Mesendoderm (in vitro differentiated cells): ENCODE measurements around the gene AFDN.

Experiments
- DNase-seq: peaks from one replicate; pipeline ENCODE4 v3.0.0; 2013
- H2AK5ac ChIP-seq: 2 replicates; pipeline ENCODE4 v1.6.1; 2013; ENCODE audit warnings: low read length, inconsistent platforms
- H2BK120ac ChIP-seq: 2 replicates; pipeline ENCODE4 v1.6.1; 2013; ENCODE audit warnings: low read depth, mild to moderate bottlenecking, low read length, moderate library complexity, mixed read lengths
- H2BK15ac ChIP-seq: replicated peaks from 2 replicates; pipeline ENCODE4 v1.6.1; 2013; ENCODE audit warnings: low read depth, mild to moderate bottlenecking, moderate library complexity
- H2BK5ac ChIP-seq: 2 replicates; pipeline ENCODE4 v1.6.1; 2013; ENCODE audit warnings: low read length, inconsistent platforms
- H3K18ac ChIP-seq: 2 replicates; pipeline ENCODE4 v1.6.1; 2013; ENCODE audit warnings: mild to moderate bottlenecking, low read length, mixed read lengths
- H3K23ac ChIP-seq: one replicate; pipeline ENCODE4 v1.6.1; 2013; ENCODE audit warnings: low read length
- H3K27ac ChIP-seq: 2 replicates; pipeline ENCODE4 v1.5.1; 2013; ENCODE audit warnings: low read depth, mild to moderate bottlenecking, inconsistent platforms, low read length, moderate library complexity
- H3K27me3 ChIP-seq: 2 replicates; pipeline ENCODE4 v1.6.1; 2013; ENCODE audit warnings: low read length, control low read depth, mild to moderate bottlenecking, inconsistent platforms; ENCODE audit not compliant: insufficient read depth, poor library complexity
- H3K36me3 ChIP-seq: 2 replicates; pipeline ENCODE4 v1.6.1; 2013; ENCODE audit warnings: low read length, inconsistent platforms; ENCODE audit not compliant: control insufficient read depth, insufficient read depth
- H3K4ac ChIP-seq: one replicate; pipeline ENCODE4 v1.6.1; 2013; ENCODE audit warnings: low read depth, mild to moderate bottlenecking, low read length, moderate library complexity
- H3K4me1 ChIP-seq: 2 replicates; pipeline ENCODE4 v1.6.1; 2013; ENCODE audit warnings: low read depth, low read length, inconsistent platforms; ENCODE audit not compliant: control insufficient read depth
- H3K4me2 ChIP-seq: 2 replicates; pipeline ENCODE4 v1.6.1; 2013; ENCODE audit warnings: low read length
- H3K4me3 ChIP-seq: 2 replicates; pipeline ENCODE4 v1.5.1; 2013; ENCODE audit warnings: mild to moderate bottlenecking, low read length
- H3K56ac ChIP-seq: one replicate; pipeline ENCODE4 v1.6.1; 2013; ENCODE audit warnings: low read length
- H3K79me1 ChIP-seq: 2 replicates; pipeline ENCODE4 v1.6.1; 2013; ENCODE audit warnings: low read length, inconsistent platforms
- H3K79me2 ChIP-seq: 2 replicates; pipeline ENCODE4 v1.6.1; 2013; ENCODE audit warnings: mild to moderate bottlenecking, low read length; ENCODE audit not compliant: control insufficient read depth, insufficient read depth
- H3K9ac ChIP-seq: 2 replicates; pipeline ENCODE4 v1.6.1; 2013; ENCODE audit warnings: low read length, inconsistent platforms
- H4K5ac ChIP-seq: one replicate; pipeline ENCODE4 v1.6.1; 2013; ENCODE audit warnings: low read length
- H4K8ac ChIP-seq: one replicate; pipeline ENCODE4 v1.6.1; 2013; ENCODE audit warnings: low read depth, mild to moderate bottlenecking, control low read depth, low read length, moderate library complexity
- WGBS: extraction: QIAGEN DNeasy Blood & Tissue Kit; methylation state at CpG from one replicate; pipeline ENCODE4 v1.1.7; 2013; ENCODE audit warnings: low lambda C conversion rate, missing lambda C conversion rate; ENCODE audit not compliant: insufficient coverage; ENCODE audit errors: extremely low coverage; 5-methylcytosine and 5-hydroxymethylcytosine counted together

AFDN gene

DNA sequence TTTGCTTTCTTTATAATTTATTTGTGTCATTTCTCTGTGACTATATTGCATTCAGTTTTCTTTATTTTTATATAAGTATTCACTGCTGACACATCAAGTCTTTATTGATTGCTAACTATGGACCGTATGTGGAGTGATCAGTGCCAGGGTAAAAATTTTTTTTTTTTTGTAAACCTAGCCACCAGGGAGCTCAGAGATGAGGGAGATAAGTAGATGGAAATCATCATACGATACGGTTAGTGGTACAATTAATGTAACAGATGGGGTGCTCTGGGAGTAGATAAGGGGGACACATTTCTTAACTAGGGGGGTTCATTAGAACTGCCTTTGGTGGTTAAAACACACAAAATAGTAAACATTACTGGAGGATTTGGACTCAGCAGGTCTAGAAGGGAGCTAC lies 68.3 kb downstream of the AFDN start:
- H3K36me3 ChIP-seq, result no peaks in the 10 kb centered on the region
- H2BK5ac ChIP-seq, result no peak overlapping the region
- no peak overlapping the region for H2BK120ac ChIP-seq
- H3K27ac ChIP-seq, result no peak overlapping the region
- WGBS, result no CpG with 5 or more reads among the region's 3 CpGs
- H3K27me3 ChIP-seq, result no peaks in the 10 kb centered on the region
- H3K79me2 ChIP-seq, result no peaks in the 10 kb centered on the region
- no peak overlapping the region for H3K4ac ChIP-seq
- H3K79me1 ChIP-seq, result peaks cover 2% of the 10 kb centered on the region
- no peak overlapping the region for H3K18ac ChIP-seq
- no peak overlapping the region for H4K8ac ChIP-seq
- peaks cover 10% of the 10 kb centered on the region for H3K4me1 ChIP-seq
- no peak overlapping the region for H3K56ac ChIP-seq
- H3K9ac ChIP-seq, result no peak overlapping the region
- DNase-seq, result no peak
- H4K5ac ChIP-seq, result no peak overlapping the region
- no peak overlapping the region for H3K23ac ChIP-seq
- H2BK15ac ChIP-seq, result no peak overlapping the region
- no peak overlapping the region for H2AK5ac ChIP-seq
- H3K4me3 ChIP-seq, result no peak overlapping the region
- H3K4me2 ChIP-seq, result no peak overlapping the region

DNA sequence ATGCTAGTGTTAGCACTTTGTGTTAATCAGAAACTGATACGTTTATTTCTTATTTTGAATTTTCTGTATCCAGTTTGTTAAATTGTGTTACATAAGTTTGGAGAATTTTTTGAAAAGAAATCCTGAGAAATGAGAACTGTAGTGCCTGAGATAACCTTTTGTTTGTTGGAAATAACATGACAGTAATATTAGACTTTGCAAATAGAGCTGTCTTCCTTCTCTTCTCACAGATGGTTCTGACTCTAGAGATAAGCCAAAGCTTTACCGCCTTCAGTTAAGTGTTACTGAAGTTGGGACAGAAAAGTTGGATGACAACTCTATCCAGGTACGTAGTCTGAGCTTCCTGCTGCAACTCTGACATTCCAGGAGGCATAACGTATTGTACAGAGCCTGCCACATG lies 69.9 kb downstream of the AFDN start:
- H3K27ac ChIP-seq, result no peak overlapping the region

DNA sequence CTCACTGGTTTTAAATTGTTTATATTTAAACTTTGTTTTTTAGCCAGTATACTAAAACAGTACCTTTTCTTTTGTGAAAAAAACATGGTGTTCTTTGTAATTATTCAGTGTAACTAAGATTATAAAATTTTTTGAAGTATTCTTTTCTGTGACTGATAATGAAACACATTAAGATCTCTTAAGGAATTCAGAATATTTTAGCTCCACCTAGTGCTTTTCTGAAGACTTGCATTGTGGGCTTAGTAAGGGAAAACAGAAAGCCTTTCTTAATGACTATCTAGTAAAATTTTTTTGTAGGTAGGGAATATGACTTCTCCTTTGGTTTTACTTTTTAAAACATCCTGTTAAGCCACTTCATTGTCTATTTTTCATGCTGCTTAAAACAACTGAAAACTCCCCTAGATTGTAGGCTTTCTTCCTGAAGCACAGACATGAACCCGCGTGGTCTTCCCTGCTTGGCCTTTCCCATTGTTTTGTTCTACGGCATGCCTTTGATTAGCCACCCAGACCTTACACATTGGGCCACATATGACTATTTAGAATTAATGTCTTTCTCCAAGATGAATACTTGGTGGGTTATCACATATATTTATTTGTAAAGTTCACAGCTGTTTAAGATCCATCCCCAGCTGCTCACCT lies 72.1 kb downstream of the AFDN start:
- Histone ChIP-seq H3K4me3 (no peak overlapping the region), H2BK15ac (no peak overlapping the region), H2AK5ac (no peak overlapping the region), H4K5ac (no peak overlapping the region), H3K27ac (no peak overlapping the region), H3K4me2 (no peak overlapping the region), H3K23ac (no peak overlapping the region), H3K4ac (no peak overlapping the region), H3K56ac (no peak overlapping the region), H2BK120ac (no peak overlapping the region), H3K18ac (no peak overlapping the region), H3K79me2 (no peaks in the 10 kb centered on the region), H3K4me1 (peaks cover 3% of the 10 kb centered on the region), H3K36me3 (no peaks in the 10 kb centered on the region), H3K27me3 (no peaks in the 10 kb centered on the region), H2BK5ac (no peak overlapping the region), H3K9ac (no peak overlapping the region), H4K8ac (no peak overlapping the region), H3K79me1 (peaks cover 4% of the 10 kb centered on the region)
- DNase-seq, result peak; percentile 53
- no CpG with 5 or more reads among the region's 3 CpGs for WGBS

More for the DNA sequence above, 69.9 kb downstream of the AFDN start:
- H3K79me2 ChIP-seq, result no peaks in the 10 kb centered on the region
- DNase-seq, result no peak
- H4K8ac ChIP-seq, result no peak overlapping the region
- no CpG with 5 or more reads among the region's 4 CpGs for WGBS
- no peak overlapping the region for H2BK15ac ChIP-seq
- peaks cover 10% of the 10 kb centered on the region for H3K4me1 ChIP-seq
- H3K18ac ChIP-seq, result no peak overlapping the region
- H3K9ac ChIP-seq, result no peak overlapping the region
- no peak overlapping the region for H3K23ac ChIP-seq
- H3K4me2 ChIP-seq, result no peak overlapping the region
- no peak overlapping the region for H2BK120ac ChIP-seq
- no peak overlapping the region for H3K4ac ChIP-seq
- H2AK5ac ChIP-seq, result no peak overlapping the region
- no peaks in the 10 kb centered on the region for H3K36me3 ChIP-seq
- no peak overlapping the region for H4K5ac ChIP-seq
- no peak overlapping the region for H3K56ac ChIP-seq
- no peak overlapping the region for H3K4me3 ChIP-seq
- no peaks in the 10 kb centered on the region for H3K27me3 ChIP-seq
- peaks cover 2% of the 10 kb centered on the region for H3K79me1 ChIP-seq
- no peak overlapping the region for H2BK5ac ChIP-seq

DNA sequence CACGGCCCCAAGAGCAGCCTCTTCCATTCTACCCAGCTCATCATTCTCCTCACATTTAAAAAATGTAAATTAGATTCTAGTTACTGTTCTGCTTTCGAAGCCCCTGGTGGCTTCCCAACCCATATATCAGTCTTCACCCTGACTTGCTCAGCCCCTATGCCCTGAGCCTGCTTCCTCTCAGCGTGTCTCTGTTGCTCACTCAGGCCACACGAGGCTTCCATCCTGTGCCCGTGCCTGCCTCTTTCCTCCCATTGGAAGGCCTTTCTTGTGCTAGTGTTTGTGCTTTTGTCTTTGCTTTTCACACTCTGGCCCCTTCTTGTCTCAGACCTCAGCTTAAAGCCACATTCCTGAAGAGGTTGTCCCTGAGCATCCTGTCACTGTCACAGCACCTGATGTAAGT lies 78.1 kb downstream of the AFDN start:
- H3K79me2 ChIP-seq, result no peaks in the 10 kb centered on the region
- H4K5ac ChIP-seq, result no peak overlapping the region
- no CpG with 5 or more reads among the region's 5 CpGs for WGBS
- no peak overlapping the region for H4K8ac ChIP-seq
- peaks cover 4% of the 10 kb centered on the region for H3K36me3 ChIP-seq
- H2BK15ac ChIP-seq, result no peak overlapping the region
- no peak overlapping the region for H3K4me3 ChIP-seq
- H3K27me3 ChIP-seq, result no peaks in the 10 kb centered on the region
- no peak overlapping the region for H2BK120ac ChIP-seq
- H3K79me1 ChIP-seq, result peaks cover 4% of the 10 kb centered on the region
- no peak overlapping the region for H3K23ac ChIP-seq
- no peak overlapping the region for H2BK5ac ChIP-seq
- H3K4me1 ChIP-seq, result no peaks in the 10 kb centered on the region
- DNase-seq, result peak; percentile 57
- no peak overlapping the region for H3K56ac ChIP-seq
- no peak overlapping the region for H3K4me2 ChIP-seq
- no peak overlapping the region for H3K18ac ChIP-seq
- no peak overlapping the region for H2AK5ac ChIP-seq
- no peak overlapping the region for H3K27ac ChIP-seq
- no peak overlapping the region for H3K9ac ChIP-seq
- H3K4ac ChIP-seq, result no peak overlapping the region

DNA sequence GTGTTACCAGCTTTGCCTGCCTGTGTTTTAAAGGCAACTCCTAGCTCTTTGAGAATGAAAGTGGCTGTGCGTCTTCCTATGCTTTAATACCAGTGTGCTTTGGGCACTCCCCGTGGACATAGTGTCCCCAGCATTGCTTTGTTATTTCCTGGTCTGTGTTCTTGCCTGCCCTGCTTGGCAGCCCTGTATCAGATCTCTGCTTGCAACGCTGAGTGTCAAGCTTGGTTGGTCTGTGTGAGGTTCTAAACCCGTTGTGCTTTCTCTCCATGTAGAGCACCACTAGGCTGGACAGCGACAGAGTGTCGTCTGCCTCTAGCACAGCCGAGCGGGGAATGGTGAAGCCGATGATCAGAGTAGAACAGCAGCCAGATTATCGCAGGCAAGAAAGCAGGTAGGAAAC lies 80.2 kb downstream of the AFDN start:
- Histone ChIP-seq H2BK120ac (no peak overlapping the region), H3K9ac (no peak overlapping the region), H3K36me3 (peaks cover 4% of the 10 kb centered on the region), H3K56ac (no peak overlapping the region), H3K27me3 (no peaks in the 10 kb centered on the region), H2BK5ac (no peak overlapping the region), H3K4me3 (no peak overlapping the region), H4K5ac (no peak overlapping the region), H4K8ac (no peak overlapping the region), H3K4me1 (no peaks in the 10 kb centered on the region), H3K18ac (no peak overlapping the region), H3K27ac (no peak overlapping the region), H3K79me1 (peaks cover 4% of the 10 kb centered on the region), H2BK15ac (no peak overlapping the region), H3K4ac (no peak overlapping the region), H3K79me2 (no peaks in the 10 kb centered on the region), H3K23ac (no peak overlapping the region), H2AK5ac (no peak overlapping the region), H3K4me2 (no peak overlapping the region)
- peak; percentile 26 for DNase-seq
- WGBS, result no CpG with 5 or more reads among the region's 10 CpGs
